ENCODE results near the gene KLRB1. TPM values are rescaled to one million over a fixed set of nuclear protein-coding genes. Genes with fewer than 3 reads are reported as not detected.

The KLRB1 gene
- total RNA-seq (2022; extraction: Qiagen RNA extraction): not detected in 5 replicates

GRCh38 chr12:9607716-9608115, at the start of gene KLRB1:
KLRB1 (minus strand) TSS chr12:9607916; CDS start chr12:9607839, 77 bp downstream.

Other genes with a start within 250 kb of the KLRB1 start
- 0.27 to 1.1 TPM (median 0.48 TPM) in 5 replicates for gene CLEC2D, start 61.8 kb upstream of the KLRB1 start, total RNA-seq (2022; extraction: Qiagen RNA extraction)
- not detected in 5 replicates for gene CLECL1, start 125.2 kb upstream of the KLRB1 start, total RNA-seq (2022; extraction: Qiagen RNA extraction)
- not detected in 5 replicates for gene CD69, start 153.0 kb upstream of the KLRB1 start, total RNA-seq (2022; extraction: Qiagen RNA extraction)
- gene KLRF1, start 219.6 kb upstream of the KLRB1 start, total RNA-seq (2022; extraction: Qiagen RNA extraction): not detected in 5 replicates